Spleen (tissue), 7 donors: Measurements from ENCODE around the gene ASPDH.

Source experiments
- POLR2A ChIP-seq, 3 donors: fragments of 450-650 bp; IDR thresholded peaks; one replicate each; pipeline ENCODE4 v1.5.1; 2017; ENCODE audit warnings: antibody characterized with exemption in 3 of 3, mild to moderate bottlenecking in 1 of 3
- POLR2AphosphoS5 ChIP-seq, 3 donors: sonication (generic); formaldehyde crosslinking; IDR thresholded peaks; one replicate each; pipeline ENCODE4 v1.5.1; 2017; ENCODE audit warnings: antibody characterized with exemption in 3 of 3
- TF ChIP-seq, protein P1 (sequence below), 11 experiments: fragments of 200-600 bp in 7 of 11; fragments of 450-650 bp in 4 of 11; sonication (generic) in 4 of 11; IDR thresholded peaks in 8 of 11; conservative IDR thresholded peaks in 3 of 11; 1 replicate in 7 of 11; 2 replicates in 4 of 11; pipeline versions ENCODE4 v1.4.0 to v1.8.0; 2016 to 2021; ENCODE audit warnings: antibody characterized with exemption in 11 of 11, inconsistent platforms in 4 of 11, mild to moderate bottlenecking in 1 of 11
- donor health status: DM: no; HTN: no; CAD: no; lungs with moderate emphysema.
- donor health status: DM: no; HTN: no; CAD: no.
- donor health status: DM: no; HTN: no; CAD: no.

DNA sequence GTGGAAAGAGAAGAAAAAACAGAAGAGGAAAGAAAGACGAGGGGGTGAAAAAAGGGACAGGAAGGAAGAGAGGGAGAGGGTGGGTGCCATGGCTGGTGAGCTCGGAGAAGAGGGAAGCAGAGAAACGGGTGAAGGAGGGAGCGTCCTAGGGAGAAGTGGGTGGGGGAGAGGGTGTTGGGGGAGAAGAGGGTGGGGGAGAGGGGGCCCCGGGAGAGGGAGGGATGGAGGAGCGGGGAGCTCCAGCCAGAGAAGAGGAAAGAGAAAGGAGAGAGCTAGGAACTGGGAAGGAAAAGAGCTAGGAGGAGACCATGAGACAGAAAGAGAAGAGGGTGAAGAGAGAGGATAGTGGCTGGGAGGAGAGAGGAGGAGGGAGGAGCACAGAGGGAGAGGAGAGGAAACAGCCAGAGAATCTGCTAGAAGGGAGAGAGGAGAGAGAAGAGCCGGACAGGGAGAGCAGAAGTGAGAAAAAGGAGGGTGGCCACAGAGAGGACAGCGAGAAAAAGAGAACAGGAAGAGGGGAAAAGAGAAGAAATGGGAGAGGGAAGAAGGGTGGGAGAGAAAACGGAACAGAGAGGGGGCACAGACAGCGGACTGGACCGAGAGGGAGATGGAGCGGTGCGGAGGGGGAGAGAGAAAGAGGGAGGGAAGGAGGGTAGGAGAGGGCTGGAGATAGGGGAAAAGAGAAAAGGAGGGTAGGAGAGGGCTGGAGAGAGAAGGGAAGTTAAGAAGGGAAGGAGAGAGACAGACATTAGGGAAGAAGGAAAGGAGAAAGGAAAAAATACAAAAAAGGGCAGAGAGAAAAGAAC is 25.1 kb downstream of the ASPDH start:
- TF ChIP-seq, protein P1, sequence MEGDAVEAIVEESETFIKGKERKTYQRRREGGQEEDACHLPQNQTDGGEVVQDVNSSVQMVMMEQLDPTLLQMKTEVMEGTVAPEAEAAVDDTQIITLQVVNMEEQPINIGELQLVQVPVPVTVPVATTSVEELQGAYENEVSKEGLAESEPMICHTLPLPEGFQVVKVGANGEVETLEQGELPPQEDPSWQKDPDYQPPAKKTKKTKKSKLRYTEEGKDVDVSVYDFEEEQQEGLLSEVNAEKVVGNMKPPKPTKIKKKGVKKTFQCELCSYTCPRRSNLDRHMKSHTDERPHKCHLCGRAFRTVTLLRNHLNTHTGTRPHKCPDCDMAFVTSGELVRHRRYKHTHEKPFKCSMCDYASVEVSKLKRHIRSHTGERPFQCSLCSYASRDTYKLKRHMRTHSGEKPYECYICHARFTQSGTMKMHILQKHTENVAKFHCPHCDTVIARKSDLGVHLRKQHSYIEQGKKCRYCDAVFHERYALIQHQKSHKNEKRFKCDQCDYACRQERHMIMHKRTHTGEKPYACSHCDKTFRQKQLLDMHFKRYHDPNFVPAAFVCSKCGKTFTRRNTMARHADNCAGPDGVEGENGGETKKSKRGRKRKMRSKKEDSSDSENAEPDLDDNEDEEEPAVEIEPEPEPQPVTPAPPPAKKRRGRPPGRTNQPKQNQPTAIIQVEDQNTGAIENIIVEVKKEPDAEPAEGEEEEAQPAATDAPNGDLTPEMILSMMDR (IDR thresholded peaks at IDR 0.05 in 8 of 11, conservative IDR thresholded peaks at IDR 0.05 in 3 of 11), result no peak
- TF ChIP-seq POLR2A (IDR thresholded peaks at IDR 0.05) (no peak), POLR2AphosphoS5 (IDR thresholded peaks at IDR 0.05) (no peak)
